Nephron (organoid): ENCODE measurements around the gene ARFIP1.

ENCODE experiments used
- H3K27ac Mint-ChIP-seq, 3 experiments: 2 replicates each; pipeline ENCODE4 v1.8.0; 2020; ENCODE audit warnings: mixed read lengths in 3 of 3, mild to moderate bottlenecking in 2 of 3, moderate library complexity in 1 of 3
- H3K27me3 Mint-ChIP-seq: 2 replicates; pipeline ENCODE4 v1.8.0; 2021; ENCODE audit warnings: low read depth, mild to moderate bottlenecking, moderate library complexity, mixed read lengths
- H3K36me3 Mint-ChIP-seq: 2 replicates; pipeline ENCODE4 v1.8.0; 2020; ENCODE audit warnings: low read depth, mixed read lengths
- H3K4me1 Mint-ChIP-seq: 2 replicates; pipeline ENCODE4 v1.8.0; 2020; ENCODE audit warnings: mixed read lengths
- H3K4me3 Mint-ChIP-seq, 3 experiments: 2 replicates each; pipeline ENCODE4 v1.8.0; 2020; ENCODE audit warnings: mild to moderate bottlenecking in 3 of 3, mixed read lengths in 3 of 3, moderate library complexity in 2 of 3
- H3K9me3 Mint-ChIP-seq: 2 replicates; pipeline ENCODE4 v1.8.0; 2020; ENCODE audit warnings: mixed read lengths
- TF ChIP-seq, protein P1 (sequence below), 3 experiments: fragments of 200-600 bp; sonication (generic); IDR thresholded peaks; one replicate each; pipeline ENCODE4 v1.5.0; 2021; ENCODE audit warnings: antibody characterized with exemption in 3 of 3; ENCODE audit not compliant: unreplicated experiment in 3 of 3

The ARFIP1 gene

DNA sequence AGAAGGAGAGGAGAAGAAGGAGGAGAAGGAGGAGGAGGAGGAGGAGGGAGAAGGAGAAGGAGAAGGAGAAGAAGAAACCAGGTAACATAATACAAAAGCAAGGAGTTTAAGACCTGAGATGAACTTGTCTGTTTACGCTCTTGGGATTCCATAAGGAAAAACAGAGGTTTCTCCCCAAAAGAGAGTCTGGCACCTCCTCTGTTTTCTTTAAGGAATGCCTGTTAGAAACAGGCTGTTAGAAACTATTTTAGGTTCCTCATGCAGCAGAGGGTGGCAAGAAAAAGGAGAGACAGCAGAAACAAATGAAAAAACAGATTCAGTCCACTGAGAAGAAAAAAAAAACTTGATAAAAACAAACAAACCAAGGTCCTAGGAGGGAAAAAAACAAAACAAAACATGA, 146.1 kb downstream of the ARFIP1 start:
- Mint-ChIP-seq H3K9me3 (peaks cover 6% of the 10 kb centered on the region), H3K27me3 (no peaks in the 10 kb centered on the region), H3K4me3 (no peak overlapping the region), H3K4me1 (no peaks in the 10 kb centered on the region), H3K27ac (no peak overlapping the region), H3K36me3 (peaks cover 9% of the 10 kb centered on the region)
- TF ChIP-seq, protein P1, sequence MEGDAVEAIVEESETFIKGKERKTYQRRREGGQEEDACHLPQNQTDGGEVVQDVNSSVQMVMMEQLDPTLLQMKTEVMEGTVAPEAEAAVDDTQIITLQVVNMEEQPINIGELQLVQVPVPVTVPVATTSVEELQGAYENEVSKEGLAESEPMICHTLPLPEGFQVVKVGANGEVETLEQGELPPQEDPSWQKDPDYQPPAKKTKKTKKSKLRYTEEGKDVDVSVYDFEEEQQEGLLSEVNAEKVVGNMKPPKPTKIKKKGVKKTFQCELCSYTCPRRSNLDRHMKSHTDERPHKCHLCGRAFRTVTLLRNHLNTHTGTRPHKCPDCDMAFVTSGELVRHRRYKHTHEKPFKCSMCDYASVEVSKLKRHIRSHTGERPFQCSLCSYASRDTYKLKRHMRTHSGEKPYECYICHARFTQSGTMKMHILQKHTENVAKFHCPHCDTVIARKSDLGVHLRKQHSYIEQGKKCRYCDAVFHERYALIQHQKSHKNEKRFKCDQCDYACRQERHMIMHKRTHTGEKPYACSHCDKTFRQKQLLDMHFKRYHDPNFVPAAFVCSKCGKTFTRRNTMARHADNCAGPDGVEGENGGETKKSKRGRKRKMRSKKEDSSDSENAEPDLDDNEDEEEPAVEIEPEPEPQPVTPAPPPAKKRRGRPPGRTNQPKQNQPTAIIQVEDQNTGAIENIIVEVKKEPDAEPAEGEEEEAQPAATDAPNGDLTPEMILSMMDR (IDR thresholded peaks at IDR 0.05; ENCODE audit: unreplicated experiment in 3 of 3) = no peak

DNA sequence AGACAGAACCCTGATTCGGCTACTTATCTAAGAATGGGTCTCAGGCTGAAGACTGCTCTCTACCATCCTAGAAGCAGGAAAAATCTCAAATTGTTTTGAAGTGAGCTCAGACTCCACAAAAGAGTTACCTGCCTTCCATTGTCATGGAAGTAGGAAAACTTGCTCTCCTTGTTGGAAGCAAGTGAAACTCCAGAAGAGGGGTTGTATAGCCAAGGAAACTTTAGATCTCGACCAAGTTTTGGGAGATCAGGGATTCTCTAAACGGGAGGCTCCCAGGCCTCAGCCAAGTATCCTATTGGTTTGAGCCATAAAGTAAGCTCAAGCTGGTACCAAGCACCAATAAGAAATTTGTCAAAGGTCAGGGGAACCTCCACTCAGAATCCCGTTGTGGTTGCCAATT, 147.2 kb downstream of the ARFIP1 start:
- no peaks in the 10 kb centered on the region for H3K4me1 Mint-ChIP-seq
- H3K27me3 Mint-ChIP-seq = no peaks in the 10 kb centered on the region
- H3K36me3 Mint-ChIP-seq = peaks cover 1% of the 10 kb centered on the region
- no peak overlapping the region for H3K27ac Mint-ChIP-seq
- H3K9me3 Mint-ChIP-seq = peaks cover under 1% of the 10 kb centered on the region
- TF ChIP-seq, protein P1 (IDR thresholded peaks at IDR 0.05; ENCODE audit: unreplicated experiment in 3 of 3) = no peak
- H3K4me3 Mint-ChIP-seq = no peak overlapping the region

DNA sequence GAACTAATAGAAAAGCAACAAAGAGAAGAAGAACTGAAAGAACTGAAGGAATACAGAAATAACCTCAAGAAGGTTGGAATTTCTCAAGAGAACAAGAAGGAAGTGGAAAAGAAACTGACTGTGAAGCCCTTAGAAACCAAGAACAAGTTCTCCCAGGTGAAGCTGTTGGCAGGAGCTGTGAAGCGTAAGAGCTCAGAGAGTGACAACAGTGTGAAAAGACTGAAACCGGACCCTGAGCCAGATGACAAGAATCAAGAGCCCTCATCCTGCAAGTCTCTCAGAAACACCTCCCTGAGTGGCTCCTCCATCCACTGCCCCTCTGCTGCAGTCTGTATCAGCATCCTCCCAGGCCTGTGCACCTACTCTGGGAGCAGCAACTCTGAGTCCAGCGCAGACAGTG, 148.0 kb downstream of the ARFIP1 start:
- no peaks in the 10 kb centered on the region for H3K36me3 Mint-ChIP-seq
- H3K4me3 Mint-ChIP-seq = no peak overlapping the region
- H3K9me3 Mint-ChIP-seq = no peaks in the 10 kb centered on the region
- peaks cover 2% of the 10 kb centered on the region for H3K27me3 Mint-ChIP-seq
- H3K27ac Mint-ChIP-seq = no peak overlapping the region
- H3K4me1 Mint-ChIP-seq = no peaks in the 10 kb centered on the region
- TF ChIP-seq, protein P1 (IDR thresholded peaks at IDR 0.05; ENCODE audit: unreplicated experiment in 3 of 3) = no peak

DNA sequence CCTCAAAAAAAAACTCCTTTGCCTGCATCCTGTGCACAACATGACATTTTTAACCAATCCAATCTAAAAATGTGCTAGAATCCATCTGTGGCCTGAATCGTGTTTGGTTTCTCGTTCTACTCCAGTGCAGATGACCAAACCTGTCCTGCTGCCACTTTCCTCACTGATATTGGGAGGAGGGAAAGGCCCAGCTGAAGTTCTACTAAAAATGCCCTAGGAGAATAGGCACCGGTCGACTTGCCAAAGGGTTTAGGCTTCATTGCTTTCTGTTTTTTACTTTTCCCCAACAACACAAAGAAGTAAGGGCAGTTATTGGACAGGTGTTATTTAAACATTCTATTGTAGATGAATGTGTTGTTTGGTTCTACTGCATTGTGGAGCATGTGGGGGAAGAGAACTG, 148.5 kb downstream of the ARFIP1 start:
- Mint-ChIP-seq H3K4me1 (no peaks in the 10 kb centered on the region), H3K36me3 (no peaks in the 10 kb centered on the region), H3K27ac (no peak overlapping the region), H3K27me3 (peaks cover 8% of the 10 kb centered on the region), H3K4me3 (no peak overlapping the region), H3K9me3 (no peaks in the 10 kb centered on the region)
- TF ChIP-seq, protein P1 (IDR thresholded peaks at IDR 0.05; ENCODE audit: unreplicated experiment in 3 of 3) = no peak

DNA sequence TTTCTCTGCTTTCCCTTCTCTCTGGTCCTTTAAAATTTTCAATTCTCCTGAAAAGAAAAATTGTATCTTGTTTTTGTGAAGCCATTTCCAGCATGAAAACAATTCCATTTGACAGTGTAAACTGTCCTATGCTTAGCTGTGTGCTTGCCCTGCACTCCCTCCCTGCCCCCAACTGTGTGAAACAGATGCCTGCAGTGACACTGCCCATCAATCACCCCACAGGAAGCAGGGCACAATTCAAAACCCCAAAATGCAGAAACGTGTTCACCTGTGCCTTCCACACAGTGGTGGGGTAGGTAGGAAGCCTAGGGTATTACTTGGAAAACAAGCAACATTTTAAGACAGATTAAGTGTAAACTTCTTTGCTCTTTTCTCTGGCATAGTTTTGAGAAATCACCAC, 150.1 kb downstream of the ARFIP1 start:
- Mint-ChIP-seq H3K36me3 (no peaks in the 10 kb centered on the region), H3K9me3 (no peaks in the 10 kb centered on the region), H3K27me3 (peaks cover 24% of the 10 kb centered on the region), H3K4me3 (no peak overlapping the region), H3K4me1 (no peaks in the 10 kb centered on the region), H3K27ac (no peak overlapping the region)
- TF ChIP-seq, protein P1 (IDR thresholded peaks at IDR 0.05; ENCODE audit: unreplicated experiment in 3 of 3) = no peak

DNA sequence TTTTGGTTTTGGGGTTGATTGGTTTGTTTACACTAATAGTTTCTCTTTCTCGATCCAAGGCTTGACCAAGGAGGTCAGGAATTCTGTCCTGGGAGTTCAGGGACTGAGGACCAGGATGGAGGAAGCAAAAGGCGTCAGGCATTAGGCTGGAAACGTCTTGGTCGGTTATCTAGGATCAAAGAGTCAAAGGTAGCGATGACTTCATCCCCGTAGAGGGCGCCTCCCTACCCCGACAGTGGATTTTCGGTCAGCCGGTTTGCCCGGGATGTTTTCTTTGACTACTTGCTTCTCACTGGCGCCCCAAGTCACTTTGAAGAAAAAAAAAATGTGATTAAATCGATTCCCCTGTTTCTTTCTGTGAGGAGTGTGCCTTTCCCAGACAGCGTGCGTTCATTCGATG, 155.4 kb downstream of the ARFIP1 start:
- TF ChIP-seq, protein P1 (IDR thresholded peaks at IDR 0.05; ENCODE audit: unreplicated experiment in 3 of 3) = no peak
- H3K4me1 Mint-ChIP-seq = peaks cover 12% of the 10 kb centered on the region
- H3K27me3 Mint-ChIP-seq = peaks cover 58% of the 10 kb centered on the region
- H3K9me3 Mint-ChIP-seq = no peaks in the 10 kb centered on the region
- no peaks in the 10 kb centered on the region for H3K36me3 Mint-ChIP-seq
- H3K27ac Mint-ChIP-seq = no peak overlapping the region
- H3K4me3 Mint-ChIP-seq = peak overlapping the region; percentile 78 to 88 (median 87)
